Stomach (tissue), 4 donors: ENCODE results near the gene PRKX.

Source experiments
- CTCF ChIP-seq, 7 experiments: fragments of 450-650 bp in 4 of 7; fragments of 200-600 bp in 3 of 7; sonication (generic) in 3 of 7; IDR thresholded peaks; one replicate each; pipeline ENCODE4 v1.5.1; 2016 to 2019; ENCODE audit warnings: antibody characterized with exemption in 7 of 7, control low read depth in 2 of 7, mild to moderate bottlenecking in 1 of 7
- EP300 ChIP-seq: sonication (generic); formaldehyde crosslinking; IDR thresholded peaks from one replicate; pipeline ENCODE4 v1.6.1; 2017; ENCODE audit warnings: antibody characterized with exemption
- POLR2A ChIP-seq, 4 donors: fragments of 450-650 bp; IDR thresholded peaks; one replicate each; pipeline ENCODE4 v1.6.1; 2016; ENCODE audit warnings: antibody characterized with exemption in 4 of 4, control low read depth in 2 of 4, mild to moderate bottlenecking in 1 of 4, moderate library complexity in 1 of 4
- POLR2AphosphoS5 ChIP-seq, 3 donors: sonication (generic); formaldehyde crosslinking; IDR thresholded peaks; one replicate each; pipeline ENCODE4 v1.6.1; 2016; ENCODE audit warnings: antibody characterized with exemption in 3 of 3

- TF ChIP-seq POLR2AphosphoS5 (IDR thresholded peaks at IDR 0.05) (no peak), CTCF (IDR thresholded peaks at IDR 0.05) (no peak), POLR2A (IDR thresholded peaks at IDR 0.05) (no peak), EP300 (no peak)
Measured at GRCh38 chrX:3603026-3603661, 110.3 kb downstream of the PRKX start.
